ENCODE measurements around the gene ZNF598. TPM values are rescaled to one million over a fixed set of nuclear protein-coding genes. Genes with fewer than 3 reads are reported as not detected.
"Not testable (repeated sequence)": the region's sequence is repeated elsewhere in the genome, so short reads cannot be mapped to it uniquely, and the experiment has no call there.

Gene ZNF598
- total RNA-seq, 3 donors from 2014 or later = 16.0 to 25.2 (median 22.2) TPM

DNA sequence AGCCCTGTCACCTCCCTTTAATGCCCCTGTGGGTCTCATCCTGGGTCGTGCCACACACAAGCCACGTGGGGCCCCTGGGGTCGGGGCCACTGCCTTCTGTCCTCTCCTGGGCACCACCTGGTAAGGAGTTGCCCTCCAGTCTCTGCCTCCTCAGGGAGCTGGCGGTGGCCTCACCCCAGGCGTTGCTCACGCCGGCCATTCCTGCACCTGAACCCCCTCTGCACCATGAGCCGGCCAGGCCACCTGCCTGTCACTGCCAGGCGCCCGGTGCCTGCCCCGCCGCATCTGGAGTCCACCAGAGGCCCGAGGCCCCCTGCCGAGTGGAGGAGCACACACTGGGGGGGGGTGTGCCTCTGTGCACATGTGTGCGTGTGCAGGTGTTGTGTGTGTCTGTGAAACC is 27.5 kb upstream of the ZNF598 start:
- peak overlapping the region; percentile 92 to 93 for H3K27ac ChIP-seq
- no peak for DNase-seq (ENCODE audit: low spot score in 2 of 2)
- TF ChIP-seq POLR2A (IDR thresholded peaks at IDR 0.05) (no peak), POLR2AphosphoS5 (IDR thresholded peaks at IDR 0.05) (no peak)
- TF ChIP-seq, protein P1, sequence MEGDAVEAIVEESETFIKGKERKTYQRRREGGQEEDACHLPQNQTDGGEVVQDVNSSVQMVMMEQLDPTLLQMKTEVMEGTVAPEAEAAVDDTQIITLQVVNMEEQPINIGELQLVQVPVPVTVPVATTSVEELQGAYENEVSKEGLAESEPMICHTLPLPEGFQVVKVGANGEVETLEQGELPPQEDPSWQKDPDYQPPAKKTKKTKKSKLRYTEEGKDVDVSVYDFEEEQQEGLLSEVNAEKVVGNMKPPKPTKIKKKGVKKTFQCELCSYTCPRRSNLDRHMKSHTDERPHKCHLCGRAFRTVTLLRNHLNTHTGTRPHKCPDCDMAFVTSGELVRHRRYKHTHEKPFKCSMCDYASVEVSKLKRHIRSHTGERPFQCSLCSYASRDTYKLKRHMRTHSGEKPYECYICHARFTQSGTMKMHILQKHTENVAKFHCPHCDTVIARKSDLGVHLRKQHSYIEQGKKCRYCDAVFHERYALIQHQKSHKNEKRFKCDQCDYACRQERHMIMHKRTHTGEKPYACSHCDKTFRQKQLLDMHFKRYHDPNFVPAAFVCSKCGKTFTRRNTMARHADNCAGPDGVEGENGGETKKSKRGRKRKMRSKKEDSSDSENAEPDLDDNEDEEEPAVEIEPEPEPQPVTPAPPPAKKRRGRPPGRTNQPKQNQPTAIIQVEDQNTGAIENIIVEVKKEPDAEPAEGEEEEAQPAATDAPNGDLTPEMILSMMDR (IDR thresholded peaks at IDR 0.05) = no peak
- H3K4me3 ChIP-seq = no peak overlapping the region
- no peaks in the 10 kb centered on the region for H3K9me3 ChIP-seq
- no peaks in the 10 kb centered on the region for H3K27me3 ChIP-seq
- no peaks in the 10 kb centered on the region for H3K36me3 ChIP-seq
- H3K4me1 ChIP-seq = peaks cover 35 to 43% of the 10 kb centered on the region in 2 donors
- intact Hi-C loops (cut with DNase I; ENCODE audit: low total_unique reads) = no loop called here

DNA sequence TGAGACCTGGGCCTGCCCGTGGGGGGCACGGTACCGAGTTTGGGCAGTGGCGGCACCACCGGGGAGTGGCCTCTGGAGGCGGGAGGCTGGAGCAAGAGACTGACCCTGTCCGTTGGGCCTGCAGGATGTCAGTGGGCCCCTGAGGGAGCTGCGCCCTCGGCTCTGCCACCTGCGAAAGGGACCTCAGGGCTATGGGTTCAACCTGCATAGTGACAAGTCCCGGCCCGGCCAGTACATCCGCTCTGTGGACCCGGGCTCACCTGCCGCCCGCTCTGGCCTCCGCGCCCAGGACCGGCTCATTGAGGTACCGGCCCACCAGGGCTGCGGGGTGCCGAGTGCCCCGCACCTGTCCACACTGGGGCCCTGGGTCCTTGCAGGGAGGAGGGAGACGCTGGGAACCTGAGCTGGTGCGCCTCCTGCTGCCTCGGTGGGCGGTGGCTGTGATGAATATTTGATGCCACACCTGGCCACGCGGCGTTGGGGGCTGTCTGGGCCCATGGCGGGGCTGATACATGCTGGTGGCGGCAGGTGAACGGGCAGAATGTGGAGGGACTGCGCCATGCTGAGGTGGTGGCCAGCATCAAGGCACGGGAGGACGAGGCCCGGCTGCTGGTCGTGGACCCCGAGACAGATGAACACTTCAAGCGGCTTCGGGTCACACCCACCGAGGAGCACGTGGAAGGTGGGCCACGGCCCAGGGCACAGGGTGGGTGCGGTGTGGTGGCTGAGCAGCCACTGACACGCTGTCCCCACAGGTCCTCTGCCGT is 26.8 kb upstream of the ZNF598 start:
- Histone ChIP-seq H3K27me3 (no peaks in the 10 kb centered on the region), H3K9me3 (no peaks in the 10 kb centered on the region), H3K4me1 (peaks cover 35 to 44% of the 10 kb centered on the region in 2 donors), H3K27ac (peak overlapping the region; percentile 92 to 93), H3K36me3 (no peaks in the 10 kb centered on the region), H3K4me3 (peak overlapping the region; percentile 29 to 63 (median 30))
- intact Hi-C loops (cut with DNase I; ENCODE audit: low total_unique reads) = no loop called here
- TF ChIP-seq, protein P1 (IDR thresholded peaks at IDR 0.05) = no peak
- TF ChIP-seq POLR2AphosphoS5 (IDR thresholded peaks at IDR 0.05) = no peak
- no peak for TF ChIP-seq POLR2A (IDR thresholded peaks at IDR 0.05)
- DNase-seq (ENCODE audit: low spot score in 2 of 2) = no peak

DNA sequence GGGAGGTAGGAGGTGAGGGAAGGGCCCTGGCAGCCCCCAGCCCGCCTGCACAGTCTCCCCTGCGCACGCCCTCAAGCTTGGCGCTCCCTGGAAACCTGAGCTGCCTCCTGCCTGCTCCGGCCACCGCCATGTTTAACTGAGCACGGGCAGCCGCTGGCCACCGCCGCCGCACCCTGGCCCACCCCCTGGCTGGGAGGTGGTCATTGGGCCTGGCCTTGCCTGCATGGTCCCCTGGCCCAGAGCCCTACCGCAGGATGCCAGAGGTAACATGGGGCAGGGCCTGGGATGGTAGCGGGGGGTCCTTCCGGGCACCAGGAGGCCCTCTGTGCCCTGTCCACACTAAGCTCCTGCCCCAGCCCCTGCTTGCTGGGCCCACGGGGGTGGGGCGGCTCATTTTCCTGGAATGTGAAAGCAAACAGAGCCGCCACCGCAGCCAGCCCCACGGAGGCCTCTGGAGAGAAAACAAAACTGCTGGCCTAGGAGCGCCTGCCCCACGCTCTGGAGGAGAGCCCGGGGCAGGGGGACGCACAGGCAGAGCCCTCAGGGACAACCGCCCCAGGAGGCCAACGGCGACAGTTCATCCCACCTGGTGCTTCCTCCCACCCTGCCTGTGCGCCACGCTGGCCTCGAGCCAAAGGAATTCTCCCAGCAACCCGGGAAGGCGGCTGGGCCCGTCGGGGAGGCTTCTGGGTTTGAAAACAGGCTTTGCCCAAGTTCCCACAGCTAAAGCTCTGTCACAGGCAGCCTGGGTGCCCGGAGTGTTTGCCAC is 26.0 kb upstream of the ZNF598 start:
- DNase-seq (ENCODE audit: low spot score in 2 of 2) = peak in 1 of 2 donors; percentile 65
- Histone ChIP-seq H3K9me3 (no peaks in the 10 kb centered on the region), H3K36me3 (no peaks in the 10 kb centered on the region), H3K4me1 (peaks cover 35 to 44% of the 10 kb centered on the region in 2 donors), H3K4me3 (peak overlapping the region; percentile 29 to 63 (median 30)), H3K27ac (peak overlapping the region; percentile 92 to 93), H3K27me3 (no peaks in the 10 kb centered on the region)
- intact Hi-C loops (cut with DNase I; ENCODE audit: low total_unique reads) = no loop called here
- TF ChIP-seq POLR2A (IDR thresholded peaks at IDR 0.05) (no peak), POLR2AphosphoS5 (IDR thresholded peaks at IDR 0.05) (peak in 1 of 3 donors; percentile 18)
- TF ChIP-seq, protein P1 (IDR thresholded peaks at IDR 0.05) = peak in 1 of 3 donors; percentile 7

DNA sequence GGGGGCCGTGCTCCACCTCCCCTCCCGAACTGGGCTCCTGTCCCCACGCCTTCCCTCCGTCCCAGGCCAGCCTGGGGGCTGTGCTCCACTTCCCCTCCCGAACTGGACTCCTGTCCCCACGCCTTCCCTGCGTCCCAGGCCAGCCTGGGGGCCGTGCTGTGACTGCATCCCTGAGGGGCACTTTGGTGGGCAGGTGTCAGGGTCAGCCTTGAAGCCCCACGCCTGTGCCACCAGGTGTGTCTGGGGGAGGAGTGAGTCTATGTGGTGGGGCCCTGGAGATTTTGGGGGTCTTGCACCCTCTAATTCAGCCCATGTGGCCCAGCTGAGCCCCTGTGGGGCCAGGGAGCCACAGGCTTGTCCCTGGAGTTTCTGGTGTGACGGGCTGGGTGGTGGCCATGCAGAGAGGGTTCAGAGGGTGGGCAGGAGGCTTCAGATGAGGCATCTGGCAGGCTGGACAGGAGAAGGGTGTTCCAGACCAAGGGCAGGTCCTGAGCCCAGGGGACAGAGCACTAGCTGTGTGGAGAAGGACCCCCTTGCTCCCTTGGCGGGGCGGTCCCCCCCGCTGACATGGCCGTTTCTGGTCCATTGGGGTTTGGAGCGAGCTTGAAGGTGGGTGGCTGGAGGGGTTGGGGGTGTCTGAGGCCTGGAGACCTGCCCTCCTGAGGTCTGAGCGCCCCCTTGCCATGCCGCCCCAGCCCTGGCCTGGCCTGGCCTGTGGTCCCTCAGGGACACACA is 25.2 kb upstream of the ZNF598 start:
- Histone ChIP-seq H3K27me3 (no peaks in the 10 kb centered on the region), H3K4me3 (peak overlapping the region; percentile 29 to 63 (median 30)), H3K4me1 (peaks cover 38 to 44% of the 10 kb centered on the region in 2 donors), H3K27ac (peak overlapping the region; percentile 92 to 93), H3K9me3 (no peaks in the 10 kb centered on the region), H3K36me3 (no peaks in the 10 kb centered on the region)
- no peak for DNase-seq (ENCODE audit: low spot score in 2 of 2)
- intact Hi-C loops (cut with DNase I; ENCODE audit: low total_unique reads) = no loop called here
- TF ChIP-seq POLR2AphosphoS5 (IDR thresholded peaks at IDR 0.05) = no peak
- TF ChIP-seq POLR2A (IDR thresholded peaks at IDR 0.05) = no peak
- TF ChIP-seq, protein P1 (IDR thresholded peaks at IDR 0.05) = no peak

DNA sequence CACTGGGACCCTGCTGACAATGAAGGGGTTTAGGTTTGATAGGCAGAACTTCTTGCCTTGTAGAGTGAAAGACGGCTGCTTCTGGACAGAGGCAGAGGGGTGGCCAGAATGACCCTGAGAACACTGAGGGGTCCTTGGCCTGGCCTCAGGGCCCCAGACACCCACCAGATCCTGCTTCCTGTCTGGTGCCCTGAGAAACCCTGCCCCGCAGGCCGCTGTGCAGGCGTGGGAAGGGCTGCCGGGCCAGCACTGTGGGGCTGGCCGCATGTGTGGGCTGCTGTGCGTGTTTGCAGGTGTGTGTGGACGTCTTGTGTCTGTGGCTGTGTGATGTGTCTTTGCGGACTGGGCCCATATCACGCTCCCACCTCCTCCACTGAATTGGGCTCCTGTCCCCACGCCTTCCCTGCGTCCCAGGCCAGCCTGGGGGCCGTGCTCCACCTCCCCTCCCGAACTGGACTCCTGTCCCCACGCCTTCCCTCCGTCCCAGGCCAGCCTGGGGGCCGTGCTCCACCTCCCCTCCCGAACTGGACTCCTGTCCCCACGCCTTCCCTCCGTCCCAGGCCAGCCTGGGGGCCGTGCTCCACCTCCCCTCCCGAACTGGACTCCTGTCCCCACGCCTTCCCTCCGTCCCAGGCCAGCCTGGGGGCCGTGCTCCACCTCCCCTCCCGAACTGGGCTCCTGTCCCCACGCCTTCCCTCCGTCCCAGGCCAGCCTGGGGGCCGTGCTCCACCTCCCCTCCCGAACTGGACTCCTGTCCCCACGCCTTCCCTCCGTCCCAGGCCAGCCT is 24.5 kb upstream of the ZNF598 start:
- Histone ChIP-seq H3K4me1 (peaks cover 40 to 44% of the 10 kb centered on the region in 2 donors), H3K27ac (peak overlapping the region; percentile 93), H3K4me3 (peak overlapping the region; percentile 34 to 69 (median 38))
- H3K27me3 ChIP-seq; intact Hi-C loops (cut with DNase I; ENCODE audit: low total_unique reads); H3K9me3 ChIP-seq; H3K36me3 ChIP-seq; DNase-seq (ENCODE audit: low spot score in 2 of 2): not testable (repeated sequence)

Measured in breast epithelium (tissue), 4 donors.